Measurements from ENCODE around the gene SIPA1L3. TPM values are rescaled to one million over a fixed set of nuclear protein-coding genes. Genes with fewer than 3 reads are reported as not detected.

The SIPA1L3 gene
- polyA plus RNA-seq, 1 of the 3 experiments (the other 2 are of a cell fraction): 11.6 TPM

DNA sequence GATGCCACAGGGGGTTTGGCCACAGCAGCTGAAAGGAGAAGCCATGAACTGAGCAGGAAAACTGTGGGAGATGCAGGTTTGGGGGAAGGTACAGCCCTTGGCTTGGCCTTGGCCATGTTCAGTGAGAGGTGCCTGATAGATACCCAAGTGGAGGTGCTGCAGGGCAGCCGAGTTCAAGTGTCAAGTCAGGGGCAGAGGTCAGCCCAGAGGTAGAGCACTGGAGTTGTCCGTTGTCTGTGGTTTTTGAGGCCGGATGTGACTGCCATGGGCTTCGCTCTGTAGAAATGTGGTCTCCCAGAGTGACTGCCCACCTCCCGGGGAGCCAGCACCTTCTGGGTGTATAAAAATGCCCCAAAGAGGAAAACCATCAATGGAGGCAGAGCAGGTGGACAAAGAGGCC lies 251.7 kb downstream of the SIPA1L3 start:
- POLR2A ChIA-PET: no interaction called here
- Histone ChIP-seq H3K4me2 (no peak overlapping the region), H4K20me1 (ENCODE audit: insufficient read depth) (no peaks in the 10 kb centered on the region), H3K79me2 (ENCODE audit: insufficient read depth) (no peaks in the 10 kb centered on the region), H3F3A (replicated peaks; ENCODE audit: insufficient read depth) (no peaks in the 10 kb centered on the region), H3K4me3 (ENCODE audit: low read depth in 2 of 2, low read length in 1 of 2) (no peak overlapping the region), H3K27ac (ENCODE audit: low read depth in 2 of 2, low read length in 1 of 2) (no peak overlapping the region), H3K9ac (no peak overlapping the region), H3K4me1 (ENCODE audit: control insufficient read depth in 1 of 2, insufficient read depth in 2 of 2, low read depth in 1 of 2, low read length in 1 of 2) (peaks cover 0 to 5% of the 10 kb centered on the region in 2 experiments; a peak in 1 of 4 replicates), H3K27me3 (ENCODE audit: insufficient read depth) (no peaks in the 10 kb centered on the region), H3K9me3 (no peaks in the 10 kb centered on the region), H3K9me2 (no peaks in the 10 kb centered on the region), H3K36me3 (replicated peaks in 1 of 2; ENCODE audit: control insufficient read depth in 1 of 2, insufficient read depth in 2 of 2, low read length in 1 of 2) (peaks cover 13 to 28% of the 10 kb centered on the region in 2 experiments), H2AFZ (ENCODE audit: low read depth) (no peak overlapping the region)
- DNase-seq: no peak
- no peak for TF ChIP-seq RXRA (IDR thresholded peaks at IDR 0.05; ENCODE audit: borderline replicate concordance, low read depth)
- TF ChIP-seq, protein P1, sequence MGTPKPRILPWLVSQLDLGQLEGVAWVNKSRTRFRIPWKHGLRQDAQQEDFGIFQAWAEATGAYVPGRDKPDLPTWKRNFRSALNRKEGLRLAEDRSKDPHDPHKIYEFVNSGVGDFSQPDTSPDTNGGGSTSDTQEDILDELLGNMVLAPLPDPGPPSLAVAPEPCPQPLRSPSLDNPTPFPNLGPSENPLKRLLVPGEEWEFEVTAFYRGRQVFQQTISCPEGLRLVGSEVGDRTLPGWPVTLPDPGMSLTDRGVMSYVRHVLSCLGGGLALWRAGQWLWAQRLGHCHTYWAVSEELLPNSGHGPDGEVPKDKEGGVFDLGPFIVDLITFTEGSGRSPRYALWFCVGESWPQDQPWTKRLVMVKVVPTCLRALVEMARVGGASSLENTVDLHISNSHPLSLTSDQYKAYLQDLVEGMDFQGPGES (IDR thresholded peaks at IDR 0.05; ENCODE audit: low read depth, low read length): no peak
- no peak for TF ChIP-seq ELF1 (IDR thresholded peaks at IDR 0.05)
- no peak for TF ChIP-seq TEAD4 (IDR thresholded peaks at IDR 0.05; ENCODE audit: borderline replicate concordance, insufficient read depth)
- WGBS (ENCODE audit: low lambda C conversion rate): 94% methylated on average over 4 of the region's 5 CpGs
- CTCF ChIA-PET: no interaction called here

DNA sequence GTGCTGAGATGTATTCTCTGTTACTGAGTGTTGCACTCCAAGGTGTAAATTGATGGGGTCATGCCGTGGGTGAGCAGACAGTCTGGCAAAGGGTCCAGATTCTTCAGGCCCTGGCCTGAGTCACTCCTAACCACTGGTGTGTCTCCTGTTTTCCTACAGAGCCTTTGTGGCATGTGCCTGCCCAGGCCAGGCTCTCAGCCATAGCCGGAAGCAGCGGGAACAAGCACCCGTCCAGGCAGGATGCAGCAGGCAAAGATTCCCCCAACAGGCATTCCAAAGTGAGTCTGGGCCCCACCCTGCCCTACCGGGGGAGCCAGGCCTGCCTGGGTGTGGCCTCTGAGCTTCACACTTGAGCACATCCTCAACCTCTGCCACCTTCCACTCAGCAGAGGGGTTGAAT lies 255.1 kb downstream of the SIPA1L3 start:
- TF ChIP-seq, protein P2, sequence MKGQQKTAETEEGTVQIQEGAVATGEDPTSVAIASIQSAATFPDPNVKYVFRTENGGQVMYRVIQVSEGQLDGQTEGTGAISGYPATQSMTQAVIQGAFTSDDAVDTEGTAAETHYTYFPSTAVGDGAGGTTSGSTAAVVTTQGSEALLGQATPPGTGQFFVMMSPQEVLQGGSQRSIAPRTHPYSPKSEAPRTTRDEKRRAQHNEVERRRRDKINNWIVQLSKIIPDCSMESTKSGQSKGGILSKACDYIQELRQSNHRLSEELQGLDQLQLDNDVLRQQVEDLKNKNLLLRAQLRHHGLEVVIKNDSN (IDR thresholded peaks at IDR 0.05; ENCODE audit: borderline replicate concordance, low read depth): no peak
- no peak for TF ChIP-seq USF2 (IDR thresholded peaks at IDR 0.05; ENCODE audit: borderline replicate concordance, low read depth, low read length)
- no peak for TF ChIP-seq NRF1 (IDR thresholded peaks at IDR 0.05; ENCODE audit: low read depth, low read length)
- TF ChIP-seq JUND (IDR thresholded peaks at IDR 0.05): no peak
- TF ChIP-seq TCF12 (IDR thresholded peaks at IDR 0.05): no peak
- TF ChIP-seq EP300 (IDR thresholded peaks at IDR 0.05; ENCODE audit: borderline replicate concordance in 1 of 2, low read depth in 1 of 2, low read length in 1 of 2): no peak
- TF ChIP-seq EZH2phosphoT487 (IDR thresholded peaks at IDR 0.05; ENCODE audit: borderline replicate concordance, low read depth): no peak
- CTCF ChIA-PET: interaction anchor here (1.7 kb wide), 1 partner anchor 20 kb away, joined by 4 read pairs; no protein-coding TSS in a partner anchor
- Histone ChIP-seq H3K4me3 (ENCODE audit: low read depth in 2 of 2, low read length in 1 of 2) (no peak overlapping the region; a peak in 1 of 4 replicates), H3F3A (replicated peaks; ENCODE audit: insufficient read depth) (no peaks in the 10 kb centered on the region), H3K9ac (no peak overlapping the region), H4K20me1 (ENCODE audit: insufficient read depth) (no peaks in the 10 kb centered on the region), H3K4me1 (ENCODE audit: control insufficient read depth in 1 of 2, insufficient read depth in 2 of 2, low read depth in 1 of 2, low read length in 1 of 2) (no peaks in the 10 kb centered on the region), H3K79me2 (ENCODE audit: insufficient read depth) (no peaks in the 10 kb centered on the region), H3K27ac (ENCODE audit: low read depth in 2 of 2, low read length in 1 of 2) (no peak overlapping the region), H3K27me3 (ENCODE audit: insufficient read depth) (no peaks in the 10 kb centered on the region), H3K9me3 (no peaks in the 10 kb centered on the region), H3K4me2 (no peak overlapping the region), H3K36me3 (replicated peaks in 1 of 2; ENCODE audit: control insufficient read depth in 1 of 2, insufficient read depth in 2 of 2, low read length in 1 of 2) (peaks cover 22 to 28% of the 10 kb centered on the region in 2 experiments), H2AFZ (ENCODE audit: low read depth) (no peak overlapping the region), H3K9me2 (no peaks in the 10 kb centered on the region)
- DNase-seq: no peak
- POLR2A ChIA-PET: no interaction called here
- 95% methylated on average over 3 of the region's 5 CpGs for WGBS (ENCODE audit: low lambda C conversion rate)

All from SK-N-SH (cell line).